Left ventricle myocardium inferior (tissue), 1 donor: ENCODE measurements around the gene SAMD7. TPM values are rescaled to one million over a fixed set of nuclear protein-coding genes. Genes with fewer than 3 reads are reported as not detected.

Experiments
- DNase-seq: peaks from one replicate; pipeline ENCODE4 v3.0.0-alpha.2; 2020
- H3K27ac ChIP-seq: fragments of 200-600 bp; replicated peaks from 2 replicates; pipeline ENCODE4 v1.8.0; 2021
- H3K27me3 ChIP-seq: fragments of 200-600 bp; 2 replicates; pipeline ENCODE4 v1.8.0; 2021; ENCODE audit warnings: low read depth
- H3K36me3 ChIP-seq: fragments of 200-600 bp; 2 replicates; pipeline ENCODE4 v1.8.0; 2021
- H3K4me1 ChIP-seq: fragments of 200-600 bp; 2 replicates; pipeline ENCODE4 v1.8.0; 2021
- H3K4me3 ChIP-seq: fragments of 200-600 bp; 2 replicates; pipeline ENCODE4 v1.8.0; 2021; ENCODE audit warnings: mild to moderate bottlenecking, moderate library complexity
- H3K9me3 ChIP-seq: fragments of 200-600 bp; replicated peaks from 2 replicates; pipeline ENCODE4 v1.8.0; 2021
- CTCF ChIP-seq: fragments of 200-600 bp; IDR thresholded peaks from 2 replicates; pipeline ENCODE4 v1.8.0; 2021; ENCODE audit warnings: antibody characterized with exemption, mild to moderate bottlenecking, borderline replicate concordance
- intact Hi-C: fragments of 100-400 bp; cut with micrococcal nuclease; formaldehyde crosslinking; loops from one replicate; pipeline ENCODE4 v1.11.0; 2022
- total RNA-seq: library from RNA; stranded (reverse); fragmentation: NEBNext Ultra II Directional; extraction: Animal tissue kit (Norgen Biotek cat#: 25700); gene quantifications from one replicate; pipeline ENCODE4 v1.2.1, GENCODE V29; 2021
- donor health status: DM: no; HTN: yes; CAD: no; lungs with severe emphysema.

SAMD7 gene
- total RNA-seq, 1 donor from 2014 or later = not detected

DNA sequence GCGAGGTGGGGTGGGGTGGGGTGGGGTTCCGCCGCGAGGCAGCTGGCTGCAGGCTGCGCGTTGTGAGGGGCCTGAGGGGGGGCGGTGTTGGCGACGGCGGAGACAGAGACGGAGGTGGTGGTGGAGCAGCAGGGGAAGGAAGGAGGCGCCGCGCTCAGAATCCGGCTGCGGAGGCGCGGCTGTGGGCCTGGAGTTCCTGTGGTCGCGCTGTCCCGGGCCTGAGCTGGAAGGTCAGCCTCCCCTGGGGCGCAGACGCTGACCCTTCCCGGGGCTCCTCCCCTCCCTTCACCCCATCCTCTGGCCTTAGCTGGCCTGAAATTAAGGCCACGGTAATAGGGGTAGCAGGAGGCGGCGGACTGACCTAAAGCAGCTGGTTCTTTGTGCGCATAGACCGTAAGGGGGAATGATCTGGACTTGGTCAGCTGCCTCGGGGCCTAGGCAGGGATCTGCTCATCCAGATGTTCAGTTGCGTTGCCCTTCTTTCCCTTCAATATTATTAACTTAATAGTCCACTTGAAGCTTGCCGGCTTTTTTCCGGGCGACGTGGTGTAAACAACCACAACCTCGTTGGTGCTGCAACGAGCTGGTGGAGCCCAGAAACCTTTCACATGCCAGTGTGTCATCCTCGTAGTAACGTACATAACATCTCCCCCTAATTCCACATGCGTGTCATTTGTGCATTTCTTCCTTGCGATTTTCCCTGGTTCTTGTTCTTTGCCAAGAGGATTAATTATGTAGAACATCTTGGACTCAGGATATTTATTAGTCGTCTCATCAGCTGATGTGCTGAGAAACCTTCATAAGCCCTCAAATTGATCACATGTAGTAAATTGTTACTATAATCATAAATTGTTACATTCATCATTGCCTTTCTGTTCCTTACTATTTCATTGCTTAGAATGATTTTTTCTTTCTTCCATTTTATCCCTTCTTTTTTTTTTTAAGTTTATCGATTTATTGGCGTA, 55.9 kb downstream of the SAMD7 start:
- Histone ChIP-seq H3K36me3 (no peaks in the 10 kb centered on the region), H3K27me3 (no peaks in the 10 kb centered on the region), H3K4me1 (peaks cover 64% of the 10 kb centered on the region), H3K9me3 (no peaks in the 10 kb centered on the region), H3K27ac (peak overlapping the region; percentile 96), H3K4me3 (peak overlapping the region; percentile 91)
- no peak for TF ChIP-seq CTCF
- intact Hi-C loops = no loop called here
- peak; percentile 63 for DNase-seq

- Histone ChIP-seq H3K4me1 (peaks cover 71% of the 10 kb centered on the region), H3K4me3 (peak overlapping the region; percentile 91), H3K27ac (no peak overlapping the region), H3K36me3 (peaks cover 2% of the 10 kb centered on the region), H3K9me3 (no peaks in the 10 kb centered on the region), H3K27me3 (no peaks in the 10 kb centered on the region)
- DNase-seq = no peak
- TF ChIP-seq CTCF = no peak
- intact Hi-C loops = no loop called here
Measured at GRCh38 chr3:169968224-169968885, 57.0 kb downstream of the SAMD7 start.

- Histone ChIP-seq H3K27ac (no peak overlapping the region), H3K36me3 (peaks cover 6% of the 10 kb centered on the region), H3K27me3 (no peaks in the 10 kb centered on the region), H3K4me1 (peaks cover 78% of the 10 kb centered on the region), H3K9me3 (no peaks in the 10 kb centered on the region), H3K4me3 (no peak overlapping the region)
- DNase-seq = no peak
- intact Hi-C loops = no loop called here
- TF ChIP-seq CTCF = no peak
Measured at GRCh38 chr3:169969174-169970095, 58.1 kb downstream of the SAMD7 start.

- H3K27ac ChIP-seq = no peak overlapping the region
- no peak for DNase-seq
- no peaks in the 10 kb centered on the region for H3K27me3 ChIP-seq
- no peaks in the 10 kb centered on the region for H3K9me3 ChIP-seq
- intact Hi-C loops = no loop called here
- H3K4me3 ChIP-seq = no peak overlapping the region
- peaks cover 75% of the 10 kb centered on the region for H3K4me1 ChIP-seq
- peaks cover 8% of the 10 kb centered on the region for H3K36me3 ChIP-seq
- TF ChIP-seq CTCF = no peak
Measured at GRCh38 chr3:169970847-169971246, 59.5 kb downstream of the SAMD7 start.

DNA sequence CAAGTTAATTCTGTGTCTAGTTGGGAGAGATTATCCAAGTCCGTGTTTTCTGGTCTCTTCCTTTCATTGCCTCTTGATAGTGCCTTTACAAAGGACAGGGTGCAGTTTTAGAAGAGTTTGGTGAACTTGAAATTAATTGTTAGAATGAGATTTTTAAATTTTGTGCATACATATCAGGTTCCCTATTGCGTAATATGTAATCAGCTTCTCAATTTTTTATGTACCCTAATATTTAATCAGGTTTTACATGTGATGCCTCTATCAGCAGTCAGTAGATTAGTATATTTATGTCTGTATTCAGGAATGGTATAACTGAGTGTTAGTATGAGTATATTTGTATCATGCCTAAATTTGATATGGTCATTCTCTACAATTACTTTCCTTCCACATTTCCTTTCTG, 60.1 kb downstream of the SAMD7 start:
- intact Hi-C loops = no loop called here
- peaks cover 69% of the 10 kb centered on the region for H3K4me1 ChIP-seq
- no peaks in the 10 kb centered on the region for H3K9me3 ChIP-seq
- H3K4me3 ChIP-seq = no peak overlapping the region
- H3K36me3 ChIP-seq = peaks cover 15% of the 10 kb centered on the region
- no peak overlapping the region for H3K27ac ChIP-seq
- no peak for TF ChIP-seq CTCF
- H3K27me3 ChIP-seq = no peaks in the 10 kb centered on the region
- no peak for DNase-seq
